SJCRH30 (cell line): Measurements from ENCODE around the gene SIK3. TPM values are rescaled to one million over a fixed set of nuclear protein-coding genes. Genes with fewer than 3 reads are reported as not detected.
A peak's percentile ranks its signal among the peaks of the same experiment; 100 is the strongest.

ENCODE experiments used
- DNase-seq, 2 experiments: peaks; one replicate each; pipeline ENCODE4 v3.0.0-alpha.2; 2015 to 2020
- H3K27ac ChIP-seq: fragments of 250-450 bp; sonication (Bioruptor Pico); 2 replicates; pipeline ENCODE4 v1.5.1; 2020; ENCODE audit warnings: mild to moderate bottlenecking, moderate library complexity
- H3K27me3 ChIP-seq: fragments of 250-450 bp; sonication (Bioruptor Pico); 2 replicates; pipeline ENCODE4 v1.5.1; 2020; ENCODE audit warnings: mild to moderate bottlenecking, moderate library complexity
- H3K36me3 ChIP-seq: fragments of 250-450 bp; sonication (Bioruptor Pico); 2 replicates; pipeline ENCODE4 v1.5.1; 2020; ENCODE audit warnings: mild to moderate bottlenecking, moderate library complexity
- H3K4me1 ChIP-seq: fragments of 250-450 bp; sonication (Bioruptor Pico); 2 replicates; pipeline ENCODE4 v1.5.1; 2020; ENCODE audit warnings: mild to moderate bottlenecking, moderate library complexity
- H3K4me3 ChIP-seq: fragments of 250-450 bp; sonication (Bioruptor Pico); 2 replicates; pipeline ENCODE4 v1.5.1; 2020; ENCODE audit warnings: mild to moderate bottlenecking, moderate library complexity
- H3K9me3 ChIP-seq: fragments of 250-450 bp; sonication (Bioruptor Pico); replicated peaks from 2 replicates; pipeline ENCODE4 v1.5.1; 2020; ENCODE audit warnings: mild to moderate bottlenecking, moderate library complexity
- total RNA-seq: library from RNA; depleted of rRNA; stranded (reverse); fragments of >200 nt; shearing (Covaris generic); gene quantifications from 2 replicates; pipeline ENCODE4 v1.2.3, GENCODE V29; 2014

SIK3 gene
- total RNA-seq, 1 experiment from 2014 or later, result 10.0 TPM

GRCh38 chr11:117074119-117074518 is 24.1 kb downstream of the SIK3 start:
- H3K27ac ChIP-seq, result no peak overlapping the region
- H3K9me3 ChIP-seq, result no peaks in the 10 kb centered on the region
- no peak for DNase-seq
- no peaks in the 10 kb centered on the region for H3K27me3 ChIP-seq
- no peaks in the 10 kb centered on the region for H3K36me3 ChIP-seq
- peaks cover 11% of the 10 kb centered on the region for H3K4me1 ChIP-seq
- H3K4me3 ChIP-seq, result no peak overlapping the region

GRCh38 chr11:117073539-117073938 is 24.7 kb downstream of the SIK3 start:
- Histone ChIP-seq H3K4me3 (no peak overlapping the region), H3K9me3 (no peaks in the 10 kb centered on the region), H3K27ac (no peak overlapping the region), H3K36me3 (no peaks in the 10 kb centered on the region), H3K4me1 (peaks cover 11% of the 10 kb centered on the region), H3K27me3 (no peaks in the 10 kb centered on the region)
- DNase-seq, result no peak

- Histone ChIP-seq H3K4me1 (peaks cover 11% of the 10 kb centered on the region), H3K36me3 (no peaks in the 10 kb centered on the region), H3K27ac (no peak overlapping the region), H3K9me3 (no peaks in the 10 kb centered on the region), H3K27me3 (no peaks in the 10 kb centered on the region), H3K4me3 (no peak overlapping the region)
- DNase-seq, result no peak
These were observed 25.4 kb downstream of the SIK3 start for GRCh38 chr11:117072517-117073461.

- no peaks in the 10 kb centered on the region for H3K36me3 ChIP-seq
- no peaks in the 10 kb centered on the region for H3K9me3 ChIP-seq
- H3K27ac ChIP-seq, result no peak overlapping the region
- no peaks in the 10 kb centered on the region for H3K27me3 ChIP-seq
- no peak for DNase-seq
- peaks cover 2% of the 10 kb centered on the region; the same call in 1 of the 2 replicates for H3K4me1 ChIP-seq
- no peak overlapping the region for H3K4me3 ChIP-seq
These were observed 26.9 kb downstream of the SIK3 start for GRCh38 chr11:117071344-117071787.

- H3K27me3 ChIP-seq, result no peaks in the 10 kb centered on the region
- H3K27ac ChIP-seq, result no peak overlapping the region
- H3K36me3 ChIP-seq, result no peaks in the 10 kb centered on the region
- no peak for DNase-seq
- H3K4me3 ChIP-seq, result no peak overlapping the region
- peaks cover 2% of the 10 kb centered on the region; the same call in 1 of the 2 replicates for H3K4me1 ChIP-seq
- no peaks in the 10 kb centered on the region for H3K9me3 ChIP-seq
These were observed 28.2 kb downstream of the SIK3 start for GRCh38 chr11:117070016-117070415.

GRCh38 chr11:117068303-117068860 is 29.8 kb downstream of the SIK3 start:
- no peaks in the 10 kb centered on the region for H3K27me3 ChIP-seq
- peaks cover 2% of the 10 kb centered on the region; the same call in 1 of the 2 replicates for H3K4me1 ChIP-seq
- no peak for DNase-seq
- no peaks in the 10 kb centered on the region for H3K36me3 ChIP-seq
- H3K9me3 ChIP-seq, result no peaks in the 10 kb centered on the region
- no peak overlapping the region for H3K27ac ChIP-seq
- no peak overlapping the region for H3K4me3 ChIP-seq

GRCh38 chr11:117066959-117067358 is 31.3 kb downstream of the SIK3 start:
- Histone ChIP-seq H3K27me3 (no peaks in the 10 kb centered on the region), H3K4me1 (no peaks in the 10 kb centered on the region), H3K9me3 (no peaks in the 10 kb centered on the region), H3K27ac (no peak overlapping the region), H3K4me3 (no peak overlapping the region), H3K36me3 (no peaks in the 10 kb centered on the region)
- DNase-seq, result no peak

- H3K9me3 ChIP-seq, result no peaks in the 10 kb centered on the region
- H3K27ac ChIP-seq, result no peak overlapping the region
- no peaks in the 10 kb centered on the region for H3K27me3 ChIP-seq
- no peaks in the 10 kb centered on the region for H3K36me3 ChIP-seq
- no peaks in the 10 kb centered on the region for H3K4me1 ChIP-seq
- H3K4me3 ChIP-seq, result no peak overlapping the region
- DNase-seq, result no peak
These were observed 34.0 kb downstream of the SIK3 start for GRCh38 chr11:117064275-117064674.

- Histone ChIP-seq H3K4me3 (no peak overlapping the region), H3K4me1 (no peaks in the 10 kb centered on the region), H3K27me3 (no peaks in the 10 kb centered on the region), H3K27ac (no peak overlapping the region), H3K9me3 (no peaks in the 10 kb centered on the region), H3K36me3 (no peaks in the 10 kb centered on the region)
- no peak for DNase-seq
These were observed 35.7 kb downstream of the SIK3 start for GRCh38 chr11:117062498-117062897.

- Histone ChIP-seq H3K27ac (no peak overlapping the region), H3K27me3 (no peaks in the 10 kb centered on the region), H3K36me3 (no peaks in the 10 kb centered on the region), H3K9me3 (no peaks in the 10 kb centered on the region), H3K4me3 (no peak overlapping the region), H3K4me1 (no peaks in the 10 kb centered on the region)
- DNase-seq, result no peak
These were observed 37.0 kb downstream of the SIK3 start for GRCh38 chr11:117061256-117061655.

GRCh38 chr11:117059611-117060148 is 38.5 kb downstream of the SIK3 start:
- no peak for DNase-seq
- Histone ChIP-seq H3K4me1 (no peaks in the 10 kb centered on the region), H3K27ac (no peak overlapping the region), H3K36me3 (no peaks in the 10 kb centered on the region), H3K9me3 (no peaks in the 10 kb centered on the region), H3K4me3 (no peak overlapping the region), H3K27me3 (no peaks in the 10 kb centered on the region)

GRCh38 chr11:117058761-117059261 is 39.4 kb downstream of the SIK3 start:
- Histone ChIP-seq H3K27ac (no peak overlapping the region), H3K4me3 (no peak overlapping the region), H3K4me1 (no peaks in the 10 kb centered on the region), H3K36me3 (no peaks in the 10 kb centered on the region), H3K9me3 (no peaks in the 10 kb centered on the region), H3K27me3 (no peaks in the 10 kb centered on the region)
- peak in 1 of 2 experiments; percentile 20 for DNase-seq

- Histone ChIP-seq H3K9me3 (no peaks in the 10 kb centered on the region), H3K27me3 (no peaks in the 10 kb centered on the region), H3K27ac (no peak overlapping the region), H3K4me3 (no peak overlapping the region), H3K36me3 (no peaks in the 10 kb centered on the region), H3K4me1 (no peaks in the 10 kb centered on the region)
- no peak for DNase-seq
These were observed 40.5 kb downstream of the SIK3 start for GRCh38 chr11:117057727-117058126.

GRCh38 chr11:117057317-117057716 is 40.9 kb downstream of the SIK3 start:
- DNase-seq, result no peak
- no peaks in the 10 kb centered on the region; the same call in 1 of the 2 replicates for H3K4me1 ChIP-seq

GRCh38 chr11:117055469-117055868 is 42.8 kb downstream of the SIK3 start:
- H3K27me3 ChIP-seq, result no peaks in the 10 kb centered on the region
- DNase-seq, result no peak

More at GRCh38 chr11:117057317-117057716, 40.9 kb downstream of the SIK3 start:
- H3K36me3 ChIP-seq, result no peaks in the 10 kb centered on the region
- no peak overlapping the region for H3K4me3 ChIP-seq
- no peaks in the 10 kb centered on the region for H3K27me3 ChIP-seq
- H3K27ac ChIP-seq, result no peak overlapping the region
- H3K9me3 ChIP-seq, result no peaks in the 10 kb centered on the region

More at GRCh38 chr11:117055469-117055868, 42.8 kb downstream of the SIK3 start:
- Histone ChIP-seq H3K36me3 (no peaks in the 10 kb centered on the region), H3K4me3 (no peak overlapping the region), H3K9me3 (no peaks in the 10 kb centered on the region), H3K4me1 (no peaks in the 10 kb centered on the region; the same call in 1 of the 2 replicates), H3K27ac (no peak overlapping the region)
